ENCODE results near the gene ALG8. TPM values are rescaled to one million over a fixed set of nuclear protein-coding genes. Genes with fewer than 3 reads are reported as not detected.

ALG8 gene
- polyA plus RNA-seq, 3 donors from 2014 or later = 38.7 to 55.3 (median 40.0) TPM

- peaks cover 7 to 27% (median 18%) of the 10 kb centered on the region in 3 donors for H3K36me3 Mint-ChIP-seq
- no peaks in the 10 kb centered on the region for H3K4me1 Mint-ChIP-seq
- no peak overlapping the region for H3K4me3 Mint-ChIP-seq
- peaks cover 0 to 5% (median 0%) of the 10 kb centered on the region in 3 donors for H3K27me3 Mint-ChIP-seq (ENCODE audit: low read depth in 3 of 3)
- no peak overlapping the region for H3K27ac Mint-ChIP-seq
- no peaks in the 10 kb centered on the region for H3K9me3 Mint-ChIP-seq
- DNase-seq = no peak
These were observed 31.0 kb upstream of the ALG8 start for GRCh38 chr11:78170413-78170812.

- Mint-ChIP-seq H3K4me1 (no peaks in the 10 kb centered on the region), H3K36me3 (peaks cover 6 to 16% (median 15%) of the 10 kb centered on the region in 3 donors), H3K27me3 (ENCODE audit: low read depth in 3 of 3) (peaks cover 0 to 5% (median 0%) of the 10 kb centered on the region in 3 donors), H3K4me3 (no peak overlapping the region), H3K9me3 (no peaks in the 10 kb centered on the region), H3K27ac (no peak overlapping the region)
- DNase-seq = no peak
These were observed 29.4 kb upstream of the ALG8 start for GRCh38 chr11:78168539-78169477.

DNA sequence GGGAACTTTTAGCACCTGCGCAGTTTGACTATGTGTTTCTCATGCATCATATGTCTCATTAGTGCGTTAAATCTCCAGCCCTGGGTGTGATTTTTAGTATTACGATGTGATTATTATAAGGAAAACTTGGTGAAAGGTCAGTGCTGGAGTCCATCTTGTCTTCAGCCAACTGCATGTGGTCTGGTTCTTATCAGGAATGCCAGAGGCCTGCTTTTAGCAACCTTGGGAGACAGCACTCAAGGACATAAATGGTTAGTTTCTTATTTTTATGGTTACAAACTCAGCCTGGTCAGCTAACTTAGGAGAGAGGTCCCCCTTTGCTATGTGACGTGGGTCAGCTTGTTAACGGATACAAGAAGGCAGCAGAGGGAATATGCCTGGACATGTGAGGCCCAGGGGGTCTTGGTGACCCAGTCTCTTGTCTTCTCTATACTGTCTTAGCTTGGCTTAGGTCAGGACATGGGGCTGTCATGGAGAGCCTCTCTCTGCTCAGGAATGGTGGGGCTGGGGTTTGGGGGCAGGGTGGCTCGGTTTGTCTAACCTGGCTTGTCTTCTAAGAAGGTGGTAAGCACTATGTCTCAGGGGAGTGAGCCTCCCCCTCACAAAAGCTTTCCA lies 27.5 kb upstream of the ALG8 start:
- H3K27me3 Mint-ChIP-seq (ENCODE audit: low read depth in 3 of 3) = peaks cover 0 to 5% (median 0%) of the 10 kb centered on the region in 3 donors
- no peaks in the 10 kb centered on the region for H3K4me1 Mint-ChIP-seq
- H3K27ac Mint-ChIP-seq = no peak overlapping the region
- no peaks in the 10 kb centered on the region for H3K9me3 Mint-ChIP-seq
- peaks cover 0 to 3% (median 0%) of the 10 kb centered on the region in 3 donors for H3K36me3 Mint-ChIP-seq
- H3K4me3 Mint-ChIP-seq = no peak overlapping the region
- DNase-seq = no peak

- no peaks in the 10 kb centered on the region for H3K36me3 Mint-ChIP-seq
- H3K4me1 Mint-ChIP-seq = no peaks in the 10 kb centered on the region
- no peak for DNase-seq
- peaks cover 0 to 2% (median 0%) of the 10 kb centered on the region in 3 donors for H3K27me3 Mint-ChIP-seq (ENCODE audit: low read depth in 3 of 3)
- H3K27ac Mint-ChIP-seq = no peak overlapping the region
- H3K4me3 Mint-ChIP-seq = no peak overlapping the region
- no peaks in the 10 kb centered on the region for H3K9me3 Mint-ChIP-seq
These were observed 25.0 kb upstream of the ALG8 start for GRCh38 chr11:78164471-78164870.

GRCh38 chr11:78163828-78164227 lies 24.4 kb upstream of the ALG8 start:
- DNase-seq = no peak
- Mint-ChIP-seq H3K27ac (no peak overlapping the region), H3K4me1 (no peaks in the 10 kb centered on the region), H3K9me3 (no peaks in the 10 kb centered on the region), H3K36me3 (no peaks in the 10 kb centered on the region), H3K27me3 (ENCODE audit: low read depth in 3 of 3) (peaks cover 0 to 2% (median 0%) of the 10 kb centered on the region in 3 donors), H3K4me3 (no peak overlapping the region)

- H3K27me3 Mint-ChIP-seq (ENCODE audit: low read depth in 3 of 3) = no peaks in the 10 kb centered on the region
- no peak for DNase-seq
- H3K9me3 Mint-ChIP-seq = no peaks in the 10 kb centered on the region
- H3K4me1 Mint-ChIP-seq = no peaks in the 10 kb centered on the region
- no peak overlapping the region for H3K27ac Mint-ChIP-seq
- H3K36me3 Mint-ChIP-seq = no peaks in the 10 kb centered on the region
- H3K4me3 Mint-ChIP-seq = no peak overlapping the region
These were observed 22.5 kb upstream of the ALG8 start for GRCh38 chr11:78161962-78162371.

GRCh38 chr11:78161346-78161745 lies 21.9 kb upstream of the ALG8 start:
- Mint-ChIP-seq H3K4me1 (no peaks in the 10 kb centered on the region), H3K9me3 (no peaks in the 10 kb centered on the region), H3K27me3 (ENCODE audit: low read depth in 3 of 3) (no peaks in the 10 kb centered on the region), H3K4me3 (no peak overlapping the region), H3K27ac (no peak overlapping the region), H3K36me3 (no peaks in the 10 kb centered on the region)
- no peak for DNase-seq

DNA sequence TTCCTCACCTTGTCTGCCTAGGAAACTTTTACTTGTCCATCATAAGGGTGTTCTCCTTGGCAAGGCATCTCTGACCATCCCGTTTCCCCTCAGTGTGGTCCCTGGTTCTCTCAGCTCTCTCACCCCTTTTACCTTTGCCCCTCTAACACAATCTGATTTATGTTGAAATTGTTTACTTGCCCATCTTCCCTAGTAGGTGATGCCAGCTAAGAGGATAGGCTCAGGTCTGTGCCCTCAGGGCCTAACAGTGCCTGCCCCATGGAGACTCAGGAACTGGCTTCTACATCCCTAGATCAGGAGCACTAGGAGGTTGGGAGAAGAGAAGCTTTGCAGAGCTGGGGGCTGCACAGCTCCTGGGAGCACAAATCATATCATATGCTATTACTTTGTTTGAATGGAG lies 21.1 kb upstream of the ALG8 start:
- Mint-ChIP-seq H3K36me3 (no peaks in the 10 kb centered on the region), H3K4me1 (no peaks in the 10 kb centered on the region), H3K4me3 (no peak overlapping the region), H3K27ac (no peak overlapping the region), H3K9me3 (no peaks in the 10 kb centered on the region), H3K27me3 (ENCODE audit: low read depth in 3 of 3) (no peaks in the 10 kb centered on the region)
- no peak for DNase-seq

GRCh38 chr11:78158987-78159652 lies 19.7 kb upstream of the ALG8 start:
- no peaks in the 10 kb centered on the region for H3K4me1 Mint-ChIP-seq
- no peaks in the 10 kb centered on the region for H3K27me3 Mint-ChIP-seq (ENCODE audit: low read depth in 3 of 3)
- no peaks in the 10 kb centered on the region for H3K36me3 Mint-ChIP-seq
- no peak for DNase-seq
- H3K27ac Mint-ChIP-seq = no peak overlapping the region
- no peak overlapping the region for H3K4me3 Mint-ChIP-seq
- H3K9me3 Mint-ChIP-seq = no peaks in the 10 kb centered on the region

GRCh38 chr11:78156127-78156844 lies 16.9 kb upstream of the ALG8 start:
- Mint-ChIP-seq H3K4me1 (no peaks in the 10 kb centered on the region), H3K4me3 (no peak overlapping the region), H3K36me3 (no peaks in the 10 kb centered on the region), H3K27ac (no peak overlapping the region), H3K9me3 (no peaks in the 10 kb centered on the region), H3K27me3 (ENCODE audit: low read depth in 3 of 3) (peaks cover 0 to 2% (median 0%) of the 10 kb centered on the region in 3 donors)
- no peak for DNase-seq

DNA sequence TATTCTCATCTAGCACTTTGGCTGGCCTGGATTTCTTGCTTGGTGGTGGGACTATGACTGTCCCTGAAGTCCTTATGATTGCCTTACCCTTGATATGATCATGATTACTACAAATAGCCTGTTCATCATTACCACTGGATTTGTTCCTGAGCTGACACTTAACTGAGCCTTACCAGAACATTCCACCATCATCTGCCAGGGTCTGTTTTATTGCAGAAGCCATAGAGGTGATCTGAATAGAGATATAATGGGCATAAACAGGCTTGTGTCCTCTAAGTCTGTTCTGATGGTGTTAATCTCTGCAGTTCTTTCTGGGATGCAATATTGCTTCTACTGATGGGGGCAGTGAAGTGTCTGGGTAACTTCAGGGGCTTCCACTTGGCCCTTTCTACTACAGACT lies 12.4 kb upstream of the ALG8 start:
- H3K4me1 Mint-ChIP-seq = no peaks in the 10 kb centered on the region
- no peaks in the 10 kb centered on the region for H3K36me3 Mint-ChIP-seq
- H3K27ac Mint-ChIP-seq = no peak overlapping the region
- no peak overlapping the region for H3K4me3 Mint-ChIP-seq
- H3K9me3 Mint-ChIP-seq = no peaks in the 10 kb centered on the region
- DNase-seq = no peak
- peaks cover 0 to 2% (median 0%) of the 10 kb centered on the region in 3 donors for H3K27me3 Mint-ChIP-seq (ENCODE audit: low read depth in 3 of 3)

DNA sequence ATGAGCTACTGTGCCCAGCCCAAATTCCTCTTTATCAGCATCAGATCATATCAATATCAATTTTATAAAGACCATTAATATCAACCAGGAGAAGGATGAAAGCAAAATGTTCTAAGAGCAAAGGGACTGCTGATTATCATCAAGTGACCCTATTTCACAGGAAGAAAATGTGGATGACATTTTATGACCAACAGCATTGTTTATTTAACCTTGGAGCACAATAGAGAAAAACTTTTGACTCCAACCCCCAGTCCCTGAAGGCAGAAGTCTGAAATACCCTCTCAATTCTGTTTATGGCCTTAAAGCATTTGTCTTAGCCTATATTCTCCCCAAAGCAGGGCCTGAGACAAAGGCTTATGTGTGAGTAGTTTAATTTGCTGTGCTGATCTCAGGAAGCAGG lies 11.3 kb upstream of the ALG8 start:
- no peaks in the 10 kb centered on the region for H3K36me3 Mint-ChIP-seq
- H3K4me3 Mint-ChIP-seq = no peak overlapping the region
- no peaks in the 10 kb centered on the region for H3K9me3 Mint-ChIP-seq
- no peak for DNase-seq
- H3K27me3 Mint-ChIP-seq (ENCODE audit: low read depth in 3 of 3) = peaks cover 0 to 2% (median 0%) of the 10 kb centered on the region in 3 donors
- H3K27ac Mint-ChIP-seq = no peak overlapping the region
- no peaks in the 10 kb centered on the region for H3K4me1 Mint-ChIP-seq

GRCh38 chr11:78150346-78150745 lies 10.9 kb upstream of the ALG8 start:
- DNase-seq = no peak
- no peaks in the 10 kb centered on the region for H3K36me3 Mint-ChIP-seq
- no peaks in the 10 kb centered on the region for H3K4me1 Mint-ChIP-seq
- peaks cover 0 to 2% (median 0%) of the 10 kb centered on the region in 3 donors for H3K27me3 Mint-ChIP-seq (ENCODE audit: low read depth in 3 of 3)
- no peak overlapping the region for H3K27ac Mint-ChIP-seq
- H3K9me3 Mint-ChIP-seq = no peaks in the 10 kb centered on the region
- no peak overlapping the region for H3K4me3 Mint-ChIP-seq

Data from immature natural killer cell (primary cell).